IPS-18c (cell line): Measurements from ENCODE around the gene CLEC7A.

Experiments used
- H3K4me3 ChIP-seq: 2 replicates; pipeline ENCODE4 v1.7.0; 2013; ENCODE audit warnings: low read depth, mild to moderate bottlenecking, low read length, moderate library complexity; ENCODE audit not compliant: insufficient read depth
- H3K9me3 ChIP-seq: one replicate; pipeline ENCODE4 v1.6.1; 2013; ENCODE audit warnings: mild to moderate bottlenecking, low read length, moderate library complexity; ENCODE audit not compliant: control insufficient read depth, insufficient read depth

The CLEC7A gene

GRCh38 chr12:10113075-10113474, 16.9 kb downstream of the CLEC7A start:
- peaks cover 6% of the 10 kb centered on the region for H3K9me3 ChIP-seq
- no peak overlapping the region for H3K4me3 ChIP-seq

- no peak overlapping the region for H3K4me3 ChIP-seq
- peaks cover 6% of the 10 kb centered on the region for H3K9me3 ChIP-seq
Observed at GRCh38 chr12:10111451-10111850, 18.5 kb downstream of the CLEC7A start.

- peaks cover 6% of the 10 kb centered on the region for H3K9me3 ChIP-seq
Observed at GRCh38 chr12:10110256-10110844, 19.6 kb downstream of the CLEC7A start.

DNA sequence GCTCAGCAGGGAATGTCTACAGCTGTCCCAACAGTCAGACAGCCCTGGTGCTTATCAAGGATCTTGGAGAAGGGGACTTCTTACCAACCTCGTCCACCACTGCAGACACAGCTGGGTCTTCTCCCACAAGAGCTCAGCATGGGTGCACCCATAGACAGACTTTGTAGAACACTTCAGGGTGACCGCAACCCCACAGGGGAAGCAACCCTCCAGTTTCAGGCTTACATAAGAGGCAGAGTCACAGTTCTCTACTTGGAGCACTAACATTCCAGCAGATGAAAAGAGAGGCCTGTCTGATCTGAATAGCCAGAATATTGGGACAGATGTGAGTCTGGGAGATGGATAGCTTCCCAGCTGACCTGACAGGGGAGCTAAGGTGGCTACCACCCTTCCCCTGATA, 27.7 kb downstream of the CLEC7A start:
- Histone ChIP-seq H3K4me3 (no peak overlapping the region), H3K9me3 (no peaks in the 10 kb centered on the region)

More at GRCh38 chr12:10110256-10110844, 19.6 kb downstream of the CLEC7A start:
- H3K4me3 ChIP-seq = no peak overlapping the region

GRCh38 chr12:10101648-10102220, 28.3 kb downstream of the CLEC7A start:
- no peaks in the 10 kb centered on the region for H3K9me3 ChIP-seq
- H3K4me3 ChIP-seq = no peak overlapping the region

DNA sequence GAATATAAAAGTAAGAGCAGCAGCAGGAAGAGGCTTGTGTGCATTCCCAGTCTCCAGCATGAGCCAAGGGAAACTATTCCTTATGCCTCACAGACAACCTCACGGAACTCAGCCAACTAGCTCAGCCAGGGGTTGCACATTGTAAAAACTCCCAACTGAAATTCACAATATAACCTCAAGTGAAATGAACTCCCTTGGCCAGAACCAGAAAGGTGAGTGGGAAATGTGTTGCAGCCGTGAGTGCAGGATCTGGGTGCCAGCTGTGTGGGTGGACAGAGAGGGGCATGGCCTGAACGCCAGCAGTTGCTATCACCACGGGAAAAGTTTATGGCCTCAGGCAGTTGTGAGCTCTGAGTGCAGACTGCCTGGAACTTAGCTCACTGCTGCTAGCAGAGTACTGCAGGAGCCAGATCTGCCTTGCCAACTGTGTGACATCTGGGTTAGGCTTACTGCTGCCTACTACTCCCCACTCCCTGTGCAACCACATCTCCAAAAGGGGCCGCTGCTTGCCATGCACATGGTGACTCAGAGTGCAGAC, 28.9 kb downstream of the CLEC7A start:
- no peak overlapping the region for H3K4me3 ChIP-seq
- no peaks in the 10 kb centered on the region for H3K9me3 ChIP-seq

DNA sequence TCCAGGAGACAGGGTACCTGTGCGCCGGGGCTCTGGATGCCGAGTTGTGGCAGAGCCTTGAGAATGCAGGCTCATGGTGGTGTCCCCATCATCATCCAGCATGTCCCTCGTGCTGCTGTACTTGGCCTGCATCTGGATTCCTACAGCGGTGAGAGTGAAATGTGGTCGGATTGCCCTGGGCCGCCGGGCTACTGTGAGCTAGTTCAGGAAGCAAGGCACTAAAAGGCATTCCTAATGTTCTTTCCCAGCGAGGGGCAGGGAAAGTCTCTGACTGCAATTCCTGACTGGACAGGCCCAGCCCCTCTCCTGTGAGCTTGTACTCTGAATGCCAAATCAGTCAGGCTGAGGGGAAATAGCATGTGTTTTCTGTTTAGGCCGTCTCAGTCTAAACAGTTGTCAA, 31.2 kb downstream of the CLEC7A start, which contains the start of gene CLEC1A:
Gene CLEC1A, minus strand, starts transcription at position 195 of the 400 bp plus-strand sequence. Its CDS starts 63 bp downstream, at position 132.
- H3K4me3 ChIP-seq = no peak within 1 kb of the TSS
- H3K9me3 ChIP-seq = no peaks in the 10 kb centered on the region

- Histone ChIP-seq H3K4me3 (no peak overlapping the region), H3K9me3 (no peaks in the 10 kb centered on the region)
Observed at GRCh38 chr12:10097521-10097920, 32.5 kb downstream of the CLEC7A start.

DNA sequence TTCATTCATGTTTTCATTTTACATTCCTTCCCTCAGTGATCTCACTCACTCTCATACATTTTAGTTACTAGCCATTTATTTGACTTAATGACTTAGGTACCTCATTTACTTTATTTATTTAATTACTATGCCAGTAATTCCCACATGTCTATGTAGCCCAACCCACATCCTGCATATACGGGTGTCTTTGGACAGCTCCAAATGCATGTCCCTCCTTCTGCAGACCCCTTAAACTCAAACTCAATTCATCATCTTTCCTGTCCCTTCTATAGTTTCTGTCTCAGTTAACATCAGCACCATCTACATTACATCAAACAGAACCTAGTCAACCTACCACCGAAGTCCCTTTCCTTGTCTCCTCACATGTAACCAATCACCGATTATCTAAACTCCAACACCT, 34.0 kb downstream of the CLEC7A start:
- H3K9me3 ChIP-seq = no peaks in the 10 kb centered on the region
- no peak overlapping the region for H3K4me3 ChIP-seq

- Histone ChIP-seq H3K9me3 (no peaks in the 10 kb centered on the region), H3K4me3 (no peak overlapping the region)
Observed at GRCh38 chr12:10094646-10095395, 35.2 kb downstream of the CLEC7A start.

GRCh38 chr12:10088955-10089900, 40.8 kb downstream of the CLEC7A start:
- Histone ChIP-seq H3K4me3 (no peak overlapping the region), H3K9me3 (no peaks in the 10 kb centered on the region)

GRCh38 chr12:10088031-10088430, 42.0 kb downstream of the CLEC7A start:
- no peak overlapping the region for H3K4me3 ChIP-seq
- H3K9me3 ChIP-seq = no peaks in the 10 kb centered on the region

- Histone ChIP-seq H3K4me3 (no peak overlapping the region), H3K9me3 (no peaks in the 10 kb centered on the region)
Observed at GRCh38 chr12:10086387-10086786, 43.6 kb downstream of the CLEC7A start.

DNA sequence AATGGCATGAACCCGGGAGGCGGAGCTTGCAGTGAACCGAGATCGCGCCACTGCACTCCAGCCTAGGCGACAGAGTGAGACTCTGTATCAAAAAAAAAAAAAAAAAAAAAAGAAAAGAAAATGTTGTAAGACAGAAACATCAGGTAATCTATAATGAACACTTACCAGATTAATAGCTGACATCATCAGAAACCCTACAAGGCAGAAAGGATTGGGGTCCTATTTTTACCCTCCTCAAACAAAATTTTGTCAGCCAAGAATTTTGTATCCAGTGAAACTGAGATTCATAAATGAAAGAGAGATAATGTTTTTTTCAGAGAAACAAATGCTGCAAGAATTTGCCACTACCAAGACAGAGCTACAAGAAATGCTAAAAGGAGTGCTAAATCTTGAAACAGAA, 45.3 kb downstream of the CLEC7A start:
- Histone ChIP-seq H3K4me3 (no peak overlapping the region), H3K9me3 (no peaks in the 10 kb centered on the region)

GRCh38 chr12:10082117-10082874, 47.7 kb downstream of the CLEC7A start:
- Histone ChIP-seq H3K9me3 (no peaks in the 10 kb centered on the region), H3K4me3 (no peak overlapping the region)

GRCh38 chr12:10075451-10075850, 54.5 kb downstream of the CLEC7A start:
- Histone ChIP-seq H3K4me3 (no peak overlapping the region), H3K9me3 (no peaks in the 10 kb centered on the region)
